ENCODE results near the gene RAPGEF5. TPM values are rescaled to one million over a fixed set of nuclear protein-coding genes. Genes with fewer than 3 reads are reported as not detected.

The RAPGEF5 gene
- total RNA-seq, 4 donors from 2014 or later = 21.2 to 27.0 (median 24.1) TPM

DNA sequence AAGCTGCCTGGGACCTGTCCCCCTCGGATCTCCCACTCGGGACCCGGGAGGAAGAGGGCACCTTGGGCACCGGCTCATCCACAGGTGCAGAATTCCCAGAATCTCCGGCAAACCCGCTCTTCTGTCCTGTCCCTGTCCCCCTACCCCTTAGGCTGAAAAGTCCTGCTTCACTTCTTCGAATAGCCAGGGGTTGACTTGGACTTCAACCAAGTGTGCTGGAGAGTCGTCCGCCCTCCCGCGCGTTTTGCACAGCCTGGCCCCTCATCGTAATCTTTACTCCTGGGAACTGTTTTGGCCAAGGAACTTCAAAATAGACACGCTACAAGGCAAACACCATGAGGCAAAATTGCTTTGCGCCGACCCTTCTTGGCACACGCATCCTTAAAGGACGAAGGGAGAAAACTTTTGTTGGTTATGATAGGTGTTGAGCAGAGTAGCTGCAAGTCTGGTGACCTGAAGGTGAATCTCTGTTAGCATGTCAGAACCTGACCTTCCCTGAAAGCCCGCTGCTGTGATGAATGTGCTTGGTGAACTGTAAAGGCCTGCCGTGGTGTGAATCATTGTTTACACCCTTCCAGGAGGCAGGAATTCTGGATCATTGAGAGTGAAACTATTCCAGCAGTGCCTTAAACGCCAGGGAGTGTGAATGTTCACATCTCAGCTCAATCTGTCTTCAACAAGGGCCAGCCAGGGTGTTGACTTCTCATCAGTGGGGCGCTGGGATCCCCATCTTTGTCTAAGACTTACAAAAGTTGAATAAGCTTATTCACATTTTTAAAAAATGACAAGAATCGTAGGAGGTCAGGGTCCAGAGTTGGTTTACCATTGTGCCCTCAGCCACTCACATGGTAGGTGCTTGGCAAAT, 589 bp upstream of the RAPGEF5 start:
- DNase-seq (ENCODE audit: extremely low spot score) = no peak
- Histone ChIP-seq H3K4me3 (peak overlapping the region; percentile 46 to 60 (median 48)), H3K27ac (replicated peaks in 1 of 4) (no peak overlapping the region), H3K4me1 (peaks cover 4 to 20% (median 15%) of the 10 kb centered on the region in 4 donors), H3K36me3 (no peaks in the 10 kb centered on the region), H3K27me3 (peaks cover 0 to 41% (median 5%) of the 10 kb centered on the region in 4 donors), H3K9me3 (peaks cover 0 to 13% (median 6%) of the 10 kb centered on the region in 4 donors)
- intact Hi-C loops (cut with DNase I) = no loop called here
- 51% methylated on average over 17 of the region's 23 CpGs for WGBS
- TF ChIP-seq POLR2AphosphoS5 (IDR thresholded peaks at IDR 0.05) (no peak), EP300 (IDR thresholded peaks at IDR 0.05) (no peak), POLR2A (IDR thresholded peaks at IDR 0.05; ENCODE audit: low read depth) (no peak)
- TF ChIP-seq, protein P1, sequence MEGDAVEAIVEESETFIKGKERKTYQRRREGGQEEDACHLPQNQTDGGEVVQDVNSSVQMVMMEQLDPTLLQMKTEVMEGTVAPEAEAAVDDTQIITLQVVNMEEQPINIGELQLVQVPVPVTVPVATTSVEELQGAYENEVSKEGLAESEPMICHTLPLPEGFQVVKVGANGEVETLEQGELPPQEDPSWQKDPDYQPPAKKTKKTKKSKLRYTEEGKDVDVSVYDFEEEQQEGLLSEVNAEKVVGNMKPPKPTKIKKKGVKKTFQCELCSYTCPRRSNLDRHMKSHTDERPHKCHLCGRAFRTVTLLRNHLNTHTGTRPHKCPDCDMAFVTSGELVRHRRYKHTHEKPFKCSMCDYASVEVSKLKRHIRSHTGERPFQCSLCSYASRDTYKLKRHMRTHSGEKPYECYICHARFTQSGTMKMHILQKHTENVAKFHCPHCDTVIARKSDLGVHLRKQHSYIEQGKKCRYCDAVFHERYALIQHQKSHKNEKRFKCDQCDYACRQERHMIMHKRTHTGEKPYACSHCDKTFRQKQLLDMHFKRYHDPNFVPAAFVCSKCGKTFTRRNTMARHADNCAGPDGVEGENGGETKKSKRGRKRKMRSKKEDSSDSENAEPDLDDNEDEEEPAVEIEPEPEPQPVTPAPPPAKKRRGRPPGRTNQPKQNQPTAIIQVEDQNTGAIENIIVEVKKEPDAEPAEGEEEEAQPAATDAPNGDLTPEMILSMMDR (IDR thresholded peaks at IDR 0.05) = no peak

DNA sequence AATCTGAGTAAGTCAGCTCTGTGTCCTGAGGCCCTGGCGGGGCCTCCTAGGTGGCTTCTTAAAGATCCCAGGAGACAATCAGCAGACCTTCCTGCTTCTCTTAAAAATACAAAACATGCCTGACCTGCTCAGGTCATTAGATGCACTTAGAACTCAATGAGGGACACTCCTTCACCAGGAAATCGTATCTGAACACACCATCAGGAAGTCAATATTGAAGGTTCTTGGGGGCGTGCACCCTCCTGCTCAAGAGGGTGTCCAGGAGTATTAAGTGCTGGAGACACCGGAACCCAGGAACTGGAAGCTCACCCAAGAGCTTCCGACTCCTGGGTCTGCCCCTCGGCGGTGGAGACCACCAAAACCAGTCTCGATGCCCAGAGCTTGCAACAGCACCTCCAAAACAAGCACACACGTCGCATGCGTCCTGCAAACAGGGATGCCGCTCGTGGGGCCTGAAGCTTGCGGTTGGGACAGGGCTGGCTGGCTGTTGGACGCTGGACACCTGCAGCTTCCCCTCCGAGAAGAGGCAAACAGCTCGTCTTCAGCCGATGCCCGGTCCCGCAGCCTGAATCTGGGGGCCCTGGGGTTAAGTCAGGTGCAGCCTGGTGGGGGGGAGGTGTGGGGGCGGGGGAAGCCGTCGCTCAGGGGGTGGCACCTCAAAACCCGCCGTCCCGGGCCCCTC, 803 bp downstream of the RAPGEF5 start:
- WGBS = 25% methylated on average over 8 of the region's 26 CpGs
- peaks cover 0 to 41% (median 5%) of the 10 kb centered on the region in 4 donors for H3K27me3 ChIP-seq
- H3K4me1 ChIP-seq = peaks cover 4 to 20% (median 15%) of the 10 kb centered on the region in 4 donors
- H3K27ac ChIP-seq (replicated peaks in 1 of 4) = no peak overlapping the region
- peaks cover 0 to 13% (median 6%) of the 10 kb centered on the region in 4 donors for H3K9me3 ChIP-seq
- H3K4me3 ChIP-seq = peak overlapping the region; percentile 46 to 60 (median 48)
- TF ChIP-seq POLR2AphosphoS5 (IDR thresholded peaks at IDR 0.05) = no peak
- TF ChIP-seq, protein P1 (IDR thresholded peaks at IDR 0.05) = no peak
- no peak for TF ChIP-seq EP300 (IDR thresholded peaks at IDR 0.05)
- TF ChIP-seq POLR2A (IDR thresholded peaks at IDR 0.05; ENCODE audit: low read depth) = no peak
- no peaks in the 10 kb centered on the region for H3K36me3 ChIP-seq
- intact Hi-C loops (cut with DNase I) = no loop called here
- DNase-seq (ENCODE audit: extremely low spot score) = no peak

DNA sequence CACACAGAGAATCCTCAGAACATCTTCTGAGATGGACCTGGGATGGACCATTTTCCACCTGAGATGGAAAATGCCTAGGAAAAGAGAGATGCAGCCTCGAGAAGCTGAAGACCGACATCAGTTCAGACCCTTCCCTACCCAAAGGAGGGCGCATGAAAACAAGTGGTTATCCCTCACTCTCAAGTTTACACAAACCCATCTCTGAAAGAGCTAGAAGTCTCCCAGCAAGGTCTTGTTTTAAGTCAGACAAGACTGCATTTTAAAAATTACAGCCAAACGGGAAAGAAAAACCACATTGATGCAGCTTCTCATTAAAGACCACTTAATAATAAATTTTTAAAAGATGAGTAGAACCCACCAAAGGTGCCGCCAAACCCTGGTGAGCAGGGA, 1.3 kb downstream of the RAPGEF5 start:
- Histone ChIP-seq H3K36me3 (no peaks in the 10 kb centered on the region), H3K27ac (replicated peaks in 1 of 4) (no peak overlapping the region), H3K4me3 (peak overlapping the region in 2 of 4 donors; percentile 46 to 60), H3K9me3 (peaks cover 0 to 13% (median 6%) of the 10 kb centered on the region in 4 donors), H3K27me3 (peaks cover 0 to 43% (median 5%) of the 10 kb centered on the region in 4 donors), H3K4me1 (peaks cover 4 to 20% (median 15%) of the 10 kb centered on the region in 4 donors)
- TF ChIP-seq EP300 (IDR thresholded peaks at IDR 0.05) = no peak
- TF ChIP-seq POLR2AphosphoS5 (IDR thresholded peaks at IDR 0.05) = no peak
- TF ChIP-seq, protein P1 (IDR thresholded peaks at IDR 0.05) = no peak
- no peak for TF ChIP-seq POLR2A (IDR thresholded peaks at IDR 0.05; ENCODE audit: low read depth)
- intact Hi-C loops (cut with DNase I) = no loop called here
- WGBS = 85% methylated on average over 5 of the region's 5 CpGs
- DNase-seq (ENCODE audit: extremely low spot score) = no peak

DNA sequence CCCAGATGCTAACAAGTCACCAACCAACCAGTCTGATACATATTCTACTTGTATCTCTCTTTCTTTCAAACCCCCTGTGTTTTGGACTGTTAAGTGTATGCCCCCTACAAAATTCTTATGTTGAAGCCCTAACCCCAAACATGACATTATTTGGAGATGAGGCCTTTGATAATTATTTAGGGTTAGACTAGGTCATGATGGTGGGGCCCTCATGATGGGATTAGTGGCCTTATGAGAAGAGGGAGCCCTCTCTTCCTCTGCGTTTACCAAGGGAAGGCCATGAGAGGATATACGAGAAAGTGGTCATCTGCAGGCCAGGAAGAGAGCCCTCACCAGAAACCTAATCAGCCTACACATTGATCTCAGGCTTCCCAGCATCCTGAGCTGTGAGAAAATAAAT, 2.5 kb downstream of the RAPGEF5 start:
- H3K27ac ChIP-seq (replicated peaks in 1 of 4) = no peak overlapping the region
- H3K4me1 ChIP-seq = peaks cover 4 to 20% (median 15%) of the 10 kb centered on the region in 4 donors
- WGBS = 70% methylated on average over 2 of the region's 2 CpGs
- DNase-seq (ENCODE audit: extremely low spot score) = no peak
- H3K4me3 ChIP-seq = no peak overlapping the region
- no peaks in the 10 kb centered on the region for H3K36me3 ChIP-seq
- intact Hi-C loops (cut with DNase I) = no loop called here
- H3K9me3 ChIP-seq = peaks cover 0 to 13% (median 6%) of the 10 kb centered on the region in 4 donors
- TF ChIP-seq POLR2AphosphoS5 (IDR thresholded peaks at IDR 0.05) = no peak
- no peak for TF ChIP-seq POLR2A (IDR thresholded peaks at IDR 0.05; ENCODE audit: low read depth)
- TF ChIP-seq, protein P1 (IDR thresholded peaks at IDR 0.05) = no peak
- no peak for TF ChIP-seq EP300 (IDR thresholded peaks at IDR 0.05)
- H3K27me3 ChIP-seq = peaks cover 0 to 46% (median 5%) of the 10 kb centered on the region in 4 donors

Measured in esophagus muscularis mucosa (tissue), 4 donors.